WTC11 (cell line): Measurements from ENCODE around the gene GSS.

Experiments
- CTCF ChIP-seq: fragments of 200-600 bp; IDR thresholded peaks from 2 replicates; pipeline ENCODE4 v1.8.0; 2022; ENCODE audit warnings: antibody characterized with exemption
- TF ChIP-seq, protein P1 (sequence below): sonication (generic); formaldehyde crosslinking; conservative IDR thresholded peaks from 2 replicates; pipeline ENCODE4 v1.8.1; 2022; ENCODE audit warnings: mild to moderate bottlenecking, missing genetic modification reagents

DNA sequence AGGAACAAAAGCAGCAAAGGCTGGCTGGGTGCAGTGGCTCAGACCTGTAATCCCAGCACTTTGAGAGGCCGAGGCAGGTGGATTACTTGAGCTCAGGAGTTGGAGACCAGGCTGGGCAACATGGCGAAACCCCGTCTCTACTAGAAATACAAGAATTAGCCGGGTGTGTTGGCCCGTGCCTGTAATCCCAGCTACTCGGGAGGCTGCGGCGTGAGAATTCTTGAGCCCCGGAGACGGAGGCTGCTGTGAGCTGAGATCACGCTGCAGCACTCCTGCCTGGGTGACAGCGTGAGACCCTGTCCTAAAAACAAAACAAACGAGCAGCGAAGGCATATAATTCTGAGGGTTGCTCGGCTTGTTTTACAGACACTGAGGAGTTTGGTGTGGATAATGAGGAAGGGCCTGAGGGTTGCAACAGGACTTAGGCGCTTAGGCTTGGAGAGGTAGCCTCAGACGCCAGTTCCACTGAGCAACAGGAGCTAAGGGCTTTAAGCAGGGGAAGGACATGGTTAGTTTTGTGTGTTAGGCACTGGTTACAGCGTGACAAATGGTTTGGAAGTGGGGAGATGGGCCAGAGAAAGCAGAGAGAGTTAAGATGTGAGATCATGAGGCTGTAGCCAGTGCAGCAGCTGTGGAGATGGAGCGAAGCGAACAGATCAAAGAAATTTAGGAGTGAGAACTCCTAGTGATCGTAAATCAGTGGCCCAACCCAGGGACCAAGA, 1.3 kb upstream of the GSS start:
- no peak for TF ChIP-seq CTCF
- TF ChIP-seq, protein P1, sequence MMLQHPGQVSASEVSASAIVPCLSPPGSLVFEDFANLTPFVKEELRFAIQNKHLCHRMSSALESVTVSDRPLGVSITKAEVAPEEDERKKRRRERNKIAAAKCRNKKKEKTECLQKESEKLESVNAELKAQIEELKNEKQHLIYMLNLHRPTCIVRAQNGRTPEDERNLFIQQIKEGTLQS (CRISPR knock-in tag) = no peak
